AG04449 (cell line): ENCODE data around the gene MGAT1.

ENCODE experiments used
- CTCF ChIA-PET: fragments of 350-600 bp; formaldehyde crosslinking; extraction: SDS; loops from one replicate; lab custom pipeline; 2021; ENCODE audit warnings: antibody characterized with exemption; lab: Yijun Ruan, JAX
- POLR2A ChIA-PET: fragments of 400-600, 350-600 bp; formaldehyde crosslinking; extraction: SDS; loops from one replicate; lab custom pipeline; 2020; ENCODE audit warnings: antibody characterized with exemption, inconsistent platforms; lab: Yijun Ruan, JAX
- DNase-seq: peaks from one replicate; pipeline ENCODE4 v3.0.0-alpha.2; 2010; ENCODE audit warnings: low read depth, low spot score
- H3K4me3 ChIP-seq: 2 replicates; pipeline ENCODE4 v1.5.1; 2011; ENCODE audit warnings: low read depth, mild to moderate bottlenecking, control low read depth, low read length
- CTCF ChIP-seq: IDR thresholded peaks from one replicate; pipeline ENCODE4 v1.5.1; 2011; ENCODE audit warnings: mild to moderate bottlenecking, moderate library complexity, low read length, control low read depth, inconsistent platforms; ENCODE audit not compliant: insufficient read depth; ENCODE audit errors: missing control alignments

MGAT1 gene

GRCh38 chr5:180787711-180788431, 14.7 kb downstream of the MGAT1 start:
- H3K4me3 ChIP-seq: no peak overlapping the region
- DNase-seq: no peak
- ChIA-PET CTCF (interaction anchor here (0.6 to 7.6 kb wide), 4 partner anchors 12 to 1522 kb away, joined by 3 to 66 read pairs (median 4); partner anchors contain the start of gene MGAT1), POLR2A (interaction anchor here (2.0 to 3.2 kb wide), 2 partner anchors 12 to 14 kb away, joined by 9 to 15 read pairs; partner anchors contain the start of gene MGAT1)
- TF ChIP-seq CTCF: no peak

DNA sequence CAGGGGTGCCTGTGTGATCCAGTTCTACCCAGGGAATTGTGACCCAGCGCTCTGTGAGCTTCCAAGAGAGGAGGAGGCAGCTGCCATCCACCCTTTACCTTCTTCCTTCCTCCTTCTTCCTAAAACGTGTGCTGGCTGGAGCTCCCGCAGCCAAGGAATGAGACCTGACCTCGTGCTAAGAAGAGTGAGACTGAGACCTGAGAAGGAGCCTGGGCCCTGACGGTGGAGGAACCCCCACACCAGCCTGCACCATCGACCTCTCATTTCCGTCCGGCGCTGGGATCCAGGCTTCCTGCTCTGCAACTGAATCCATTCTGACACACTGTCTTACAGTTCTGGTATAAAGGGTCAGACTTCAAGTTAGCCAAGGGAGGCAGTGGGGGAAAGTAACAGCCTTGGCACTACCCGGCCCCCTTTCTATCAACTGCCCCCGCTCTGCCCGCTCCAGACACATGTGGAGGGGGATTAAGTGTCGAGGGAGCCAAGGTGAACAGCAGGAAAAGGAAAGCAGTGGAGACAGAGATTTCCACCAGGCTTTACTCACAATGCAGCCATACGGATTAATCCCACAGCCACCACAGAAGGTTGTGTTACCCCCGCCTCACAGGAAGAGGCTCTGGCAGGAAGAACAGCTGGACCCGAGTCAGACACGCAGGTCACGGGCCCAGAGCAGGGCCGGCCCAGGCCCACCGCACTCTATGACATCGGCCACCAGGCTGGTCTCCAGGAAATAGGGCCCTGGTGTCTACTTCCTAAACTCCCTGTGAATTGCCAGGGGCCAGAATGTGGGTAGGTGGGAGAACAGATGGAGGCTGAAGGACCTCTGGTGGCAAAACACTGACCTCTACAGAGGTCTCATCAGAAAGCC, 15.8 kb downstream of the MGAT1 start:
- H3K4me3 ChIP-seq: 0 out of 2 replicates have a peak overlapping the region, but pooled peaks have one; percentile 15
- ChIA-PET CTCF (interaction anchor here (0.6 to 7.6 kb wide), 8 partner anchors 13 to 1521 kb away, joined by 3 to 66 read pairs (median 6); partner anchors contain the start of gene MGAT1), POLR2A (interaction anchor here (1.4 to 3.2 kb wide), 5 partner anchors 9 to 44 kb away, joined by 4 to 18 read pairs (median 10); partner anchors contain the start of gene MGAT1)
- no peak for DNase-seq
- no peak for TF ChIP-seq CTCF

DNA sequence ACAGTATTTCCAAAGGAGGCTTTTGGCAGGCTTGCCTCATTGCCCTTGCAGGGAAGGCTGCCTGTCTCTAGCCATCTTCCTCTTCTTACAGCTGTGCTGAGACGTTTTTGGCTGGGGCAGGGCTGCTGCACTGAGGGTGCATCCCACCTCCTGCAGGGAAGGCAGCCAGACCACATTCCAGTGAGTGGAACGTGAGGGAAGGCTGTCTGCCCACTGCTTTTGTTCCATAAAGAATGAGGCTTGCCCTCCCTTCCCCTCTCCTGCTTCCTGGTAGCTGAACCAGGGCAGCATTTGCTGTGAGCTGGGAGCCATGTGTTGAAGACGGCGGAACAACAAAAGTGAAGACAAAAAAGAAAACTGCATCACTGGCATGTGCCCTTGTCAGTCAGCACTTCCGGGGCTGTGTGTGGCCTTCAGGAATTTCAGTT, 16.8 kb downstream of the MGAT1 start:
- ChIA-PET POLR2A (interaction anchor here (1.4 to 3.2 kb wide), 6 partner anchors 9 to 45 kb away, joined by 3 to 18 read pairs (median 10); partner anchors contain the start of gene MGAT1), CTCF (interaction anchor here (1.1 to 7.6 kb wide), 7 partner anchors 8 to 87 kb away, joined by 3 to 66 read pairs (median 6); partner anchors contain the start of gene MGAT1)
- TF ChIP-seq CTCF: no peak
- no peak for DNase-seq
- H3K4me3 ChIP-seq: peak overlapping the region; percentile 8

- ChIA-PET POLR2A (interaction anchor here (0.8 to 3.2 kb wide), 8 partner anchors 10 to 46 kb away, joined by 3 to 18 read pairs (median 7); partner anchors contain the start of gene MGAT1), CTCF (interaction anchor here (0.8 to 7.6 kb wide), 15 partner anchors 9 to 399 kb away, joined by 3 to 66 read pairs (median 5); partner anchors contain the start of gene MGAT1)
- DNase-seq: no peak
- H3K4me3 ChIP-seq: peak overlapping the region; percentile 29
- TF ChIP-seq CTCF: no peak
These were observed 17.4 kb downstream of the MGAT1 start for GRCh38 chr5:180785121-180785781.

GRCh38 chr5:180784497-180785097, 18.0 kb downstream of the MGAT1 start:
- peak; percentile 46 for DNase-seq
- TF ChIP-seq CTCF: peak; percentile 81
- ChIA-PET POLR2A (interaction anchor here (0.8 to 3.2 kb wide), 5 partner anchors 11 to 46 kb away, joined by 3 to 18 read pairs (median 4); no protein-coding TSS in a partner anchor), CTCF (interaction anchor here (0.8 to 7.6 kb wide), 15 partner anchors 9 to 400 kb away, joined by 3 to 66 read pairs (median 5); partner anchors contain the start of gene MGAT1)
- H3K4me3 ChIP-seq: no peak overlapping the region
